ENCODE data around the gene DHDDS. TPM values are rescaled to one million over a fixed set of nuclear protein-coding genes. Genes with fewer than 3 reads are reported as not detected.
A peak's percentile ranks its signal among the peaks of the same experiment; 100 is the strongest.

DHDDS gene
- total RNA-seq, 1 donor from 2014 or later, result 49.5 TPM

GRCh38 chr1:26404641-26405040, 27.5 kb upstream of the DHDDS start:
- Mint-ChIP-seq H3K4me1 (peaks cover 11% of the 10 kb centered on the region), H3K27ac (no peak overlapping the region), H3K9me3 (no peaks in the 10 kb centered on the region), H3K4me3 (no peak overlapping the region), H3K36me3 (no peaks in the 10 kb centered on the region), H3K27me3 (ENCODE audit: low read depth) (peaks cover 13% of the 10 kb centered on the region)
- no peak for TF ChIP-seq CTCF (IDR thresholded peaks at IDR 0.05; ENCODE audit: unreplicated experiment)
- no peak for DNase-seq (ENCODE audit: low spot score in 2 of 2, unreplicated experiment in 2 of 2)

GRCh38 chr1:26405281-26405915, 26.7 kb upstream of the DHDDS start:
- no peak for DNase-seq (ENCODE audit: low spot score in 2 of 2, unreplicated experiment in 2 of 2)
- Mint-ChIP-seq H3K9me3 (no peaks in the 10 kb centered on the region), H3K27ac (no peak overlapping the region), H3K36me3 (no peaks in the 10 kb centered on the region), H3K4me1 (peaks cover 13% of the 10 kb centered on the region), H3K27me3 (ENCODE audit: low read depth) (peaks cover 19% of the 10 kb centered on the region), H3K4me3 (no peak overlapping the region)
- no peak for TF ChIP-seq CTCF (IDR thresholded peaks at IDR 0.05; ENCODE audit: unreplicated experiment)

- Mint-ChIP-seq H3K4me1 (peaks cover 33% of the 10 kb centered on the region), H3K36me3 (no peaks in the 10 kb centered on the region), H3K4me3 (no peak overlapping the region), H3K9me3 (no peaks in the 10 kb centered on the region), H3K27ac (no peak overlapping the region), H3K27me3 (ENCODE audit: low read depth) (peaks cover 48% of the 10 kb centered on the region)
- TF ChIP-seq CTCF (IDR thresholded peaks at IDR 0.05; ENCODE audit: unreplicated experiment), result no peak
- peak; percentile 68 to 95 for DNase-seq (ENCODE audit: low spot score in 2 of 2, unreplicated experiment in 2 of 2)
These were observed 23.5 kb upstream of the DHDDS start for GRCh38 chr1:26408604-26409003.

GRCh38 chr1:26409191-26409807, 22.8 kb upstream of the DHDDS start:
- Mint-ChIP-seq H3K27me3 (ENCODE audit: low read depth) (peaks cover 48% of the 10 kb centered on the region), H3K9me3 (no peaks in the 10 kb centered on the region), H3K4me1 (peaks cover 33% of the 10 kb centered on the region), H3K4me3 (peak overlapping the region; percentile 22), H3K36me3 (no peaks in the 10 kb centered on the region), H3K27ac (no peak overlapping the region)
- DNase-seq (ENCODE audit: low spot score in 2 of 2, unreplicated experiment in 2 of 2), result no peak
- no peak for TF ChIP-seq CTCF (IDR thresholded peaks at IDR 0.05; ENCODE audit: unreplicated experiment)

GRCh38 chr1:26410706-26411623, 21.2 kb upstream of the DHDDS start, which contains the start of gene LIN28A:
TSS of gene LIN28A (plus strand) at chr1:26410817. CDS start at chr1:26410892, 75 bp downstream.
- DNase-seq (ENCODE audit: low spot score in 2 of 2, unreplicated experiment in 2 of 2), result no peak
- peak within 1 kb of the TSS; percentile 52 for H3K4me3 Mint-ChIP-seq

More at GRCh38 chr1:26410706-26411623, 21.2 kb upstream of the DHDDS start, which contains the start of gene LIN28A:
- Mint-ChIP-seq H3K27ac (no peak within 1 kb of the TSS), H3K4me1 (peaks cover 33% of the 10 kb centered on the region), H3K27me3 (ENCODE audit: low read depth) (peaks cover 50% of the 10 kb centered on the region), H3K9me3 (no peaks in the 10 kb centered on the region), H3K36me3 (no peaks in the 10 kb centered on the region)
- no peak for TF ChIP-seq CTCF (IDR thresholded peaks at IDR 0.05; ENCODE audit: unreplicated experiment)
